ENCODE results near the gene TGFB1. TPM values are rescaled to one million over a fixed set of nuclear protein-coding genes. Genes with fewer than 3 reads are reported as not detected.

Gene TGFB1
- total RNA-seq, 1 experiment from 2014 or later = 42.6 TPM

- H3K27me3 ChIP-seq (ENCODE audit: control insufficient read depth, insufficient read depth, low read length) = no peaks in the 10 kb centered on the region
- DNase-seq (ENCODE audit: low read depth, low spot score) (no peak), ATAC-seq (peak; percentile 64)
- intact Hi-C loops (cut with micrococcal nuclease; ENCODE audit: unreplicated experiment) = no loop called here
- no peak for TF ChIP-seq CTCF (IDR thresholded peaks at IDR 0.05)
- TF ChIP-seq TCF7L2 (IDR thresholded peaks at IDR 0.05; ENCODE audit: low read depth, low read length) = no peak
- TF ChIP-seq POLR2AphosphoS5 (IDR thresholded peaks at IDR 0.05; ENCODE audit: low read depth, low read length) = peak; percentile 63
- TF ChIP-seq SIN3A (IDR thresholded peaks at IDR 0.05; ENCODE audit: borderline replicate concordance, insufficient read depth, low read depth, low read length) = 0 out of 2 replicates have a peak, but pooled peaks have one; percentile 25
- TF ChIP-seq REST (IDR thresholded peaks at IDR 0.05; ENCODE audit: insufficient read depth in 1 of 2, low read depth in 2 of 2, low read length in 1 of 2) = no peak
- H3K4me3 ChIP-seq (ENCODE audit: low read depth in 2 of 2, low read length in 2 of 2) = peak overlapping the region in 1 of 2 experiments; percentile 33; a peak in 2 of 4 replicates
- peaks cover 51% of the 10 kb centered on the region for H3K4me1 ChIP-seq (ENCODE audit: control insufficient read depth, insufficient read depth, low read length)
- H3K36me3 ChIP-seq (ENCODE audit: control insufficient read depth, insufficient read depth, low read length) = no peaks in the 10 kb centered on the region
- in situ Hi-C loops (cut with HindIII; ENCODE audit: low pct_unique_long_range_greater_than_20kb, low sequenced_read_pairs) = no loop called here
- no TSS peak for BruUV-seq (replicated peaks)
- no peaks in the 10 kb centered on the region for H3K9me3 ChIP-seq (ENCODE audit: control insufficient read depth, insufficient read depth, low read depth, low read length)
- peak overlapping the region; percentile 71 for H3K27ac ChIP-seq (ENCODE audit: low read length)
- POLR2A ChIA-PET = no interaction called here
- CTCF ChIA-PET = interaction anchor here (0.7 kb wide), 1 partner anchor 99 kb away, joined by 10 read pairs; no protein-coding TSS in a partner anchor
Observed at GRCh38 chr19:41324921-41325639, 28.6 kb downstream of the TGFB1 start.

- in situ Hi-C loops (cut with HindIII; ENCODE audit: low pct_unique_long_range_greater_than_20kb, low sequenced_read_pairs) (no loop called here), intact Hi-C loops (cut with micrococcal nuclease; ENCODE audit: unreplicated experiment) (no loop called here)
- ChIA-PET POLR2A (no interaction called here), CTCF (no interaction called here)
- ATAC-seq (0 out of 2 replicates have a peak, but pooled peaks have one; percentile 0), DNase-seq (ENCODE audit: low read depth, low spot score) (no peak)
- TSS peak; percentile 73 for BruUV-seq (replicated peaks)
- no peaks in the 10 kb centered on the region for H3K9me3 ChIP-seq (ENCODE audit: control insufficient read depth, insufficient read depth, low read depth, low read length)
- TF ChIP-seq POLR2AphosphoS5 (IDR thresholded peaks at IDR 0.05; ENCODE audit: low read depth, low read length) (peak; percentile 45), CTCF (IDR thresholded peaks at IDR 0.05) (no peak), REST (IDR thresholded peaks at IDR 0.05; ENCODE audit: insufficient read depth in 1 of 2, low read depth in 2 of 2, low read length in 1 of 2) (no peak)
- no peaks in the 10 kb centered on the region for H3K36me3 ChIP-seq (ENCODE audit: control insufficient read depth, insufficient read depth, low read length)
- H3K4me1 ChIP-seq (ENCODE audit: control insufficient read depth, insufficient read depth, low read length) = peaks cover 51% of the 10 kb centered on the region
- peak overlapping the region; percentile 71 for H3K27ac ChIP-seq (ENCODE audit: low read length)
- H3K4me3 ChIP-seq (ENCODE audit: low read depth in 2 of 2, low read length in 2 of 2) = no peak overlapping the region
- H3K27me3 ChIP-seq (ENCODE audit: control insufficient read depth, insufficient read depth, low read length) = no peaks in the 10 kb centered on the region
Observed at GRCh38 chr19:41324231-41324702, 29.5 kb downstream of the TGFB1 start.
